A204.1 (cell line): ENCODE measurements around the gene SLC46A1.

ENCODE experiments used
- FAIRE-seq: peaks from 2 replicates; lab custom pipeline; 2012; peaks lifted over from hg19 to GRCh38; lab: Jason Lieb, UNC

The SLC46A1 gene

GRCh38 chr17:28350271-28350670 lies 55.7 kb downstream of the SLC46A1 start:
- no peak for FAIRE-seq

GRCh38 chr17:28348979-28349378 lies 57.0 kb downstream of the SLC46A1 start:
- FAIRE-seq, result no peak

- no peak for FAIRE-seq
These were observed 58.6 kb downstream of the SLC46A1 start for GRCh38 chr17:28347261-28347891.

GRCh38 chr17:28346746-28347246 lies 59.2 kb downstream of the SLC46A1 start:
- no peak for FAIRE-seq

GRCh38 chr17:28346199-28346580 lies 59.8 kb downstream of the SLC46A1 start:
- FAIRE-seq, result no peak

- FAIRE-seq, result no peak
These were observed 60.4 kb downstream of the SLC46A1 start for GRCh38 chr17:28345419-28346198.
